Breast epithelium (tissue), 3 donors: ENCODE measurements around the gene ZNF155.

ENCODE experiments used
- CTCF ChIP-seq, 3 donors: fragments of 450-650 bp; IDR thresholded peaks; one replicate each; pipeline ENCODE4 v1.5.1; 2016 to 2017; ENCODE audit warnings: antibody characterized with exemption in 3 of 3, mild to moderate bottlenecking in 3 of 3, moderate library complexity in 3 of 3
- POLR2A ChIP-seq: fragments of 450-650 bp; IDR thresholded peaks from one replicate; pipeline ENCODE4 v1.6.1; 2016; ENCODE audit warnings: antibody characterized with exemption, mild to moderate bottlenecking, moderate library complexity
- POLR2AphosphoS5 ChIP-seq, 3 donors: sonication (generic); formaldehyde crosslinking; IDR thresholded peaks; one replicate each; pipeline ENCODE4 v1.6.1; 2017; ENCODE audit warnings: antibody characterized with exemption in 3 of 3

GRCh38 chr19:44032001-44032610, 48.1 kb downstream of the ZNF155 start:
- no peak for TF ChIP-seq CTCF (IDR thresholded peaks at IDR 0.05)
- TF ChIP-seq POLR2A: no peak
- TF ChIP-seq POLR2AphosphoS5 (IDR thresholded peaks at IDR 0.05): no peak
